ENCODE results near the gene SPTLC1. TPM values are rescaled to one million over a fixed set of nuclear protein-coding genes. Genes with fewer than 3 reads are reported as not detected.

Gene SPTLC1
- total and polyA plus RNA-seq, 11 donors: 10.6 to 41.0 (median 22.1) TPM

DNA sequence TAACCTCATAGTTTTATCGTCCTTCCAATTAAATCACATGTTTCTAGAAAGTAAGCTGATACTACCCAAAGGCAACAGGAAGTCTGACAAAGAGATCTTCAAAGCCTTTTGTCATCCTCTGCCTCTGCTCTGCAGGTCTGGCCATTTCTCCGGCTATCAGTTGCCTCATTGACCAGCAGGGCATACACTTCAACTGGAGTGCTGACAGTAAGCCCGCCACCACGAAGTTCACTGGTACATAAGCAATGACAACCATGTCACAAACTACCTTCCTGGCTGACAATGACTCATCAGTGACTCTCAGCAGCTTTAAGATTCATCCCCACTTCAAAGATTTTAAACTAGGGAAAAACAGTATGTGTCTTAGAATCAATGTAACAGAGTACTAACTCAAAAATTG, 20.6 kb downstream of the SPTLC1 start:
- DNase-seq (no peak), ATAC-seq (no peak)
- no peak overlapping the region for H3K4me3 ChIP-seq
- WGBS, 4 donors: 68 to 76% (median 70%) methylated on average over 4 of the region's 4 CpGs
- peaks cover 0 to 14% (median 0%) of the 10 kb centered on the region in 12 donors for H3K4me1 ChIP-seq
- H3K36me3 ChIP-seq: peaks cover 0 to 18% (median 0%) of the 10 kb centered on the region in 9 donors
- intact Hi-C loops (cut with DNase I): no loop called here
- no peak overlapping the region for H3K27ac ChIP-seq
- TF ChIP-seq, protein P1, sequence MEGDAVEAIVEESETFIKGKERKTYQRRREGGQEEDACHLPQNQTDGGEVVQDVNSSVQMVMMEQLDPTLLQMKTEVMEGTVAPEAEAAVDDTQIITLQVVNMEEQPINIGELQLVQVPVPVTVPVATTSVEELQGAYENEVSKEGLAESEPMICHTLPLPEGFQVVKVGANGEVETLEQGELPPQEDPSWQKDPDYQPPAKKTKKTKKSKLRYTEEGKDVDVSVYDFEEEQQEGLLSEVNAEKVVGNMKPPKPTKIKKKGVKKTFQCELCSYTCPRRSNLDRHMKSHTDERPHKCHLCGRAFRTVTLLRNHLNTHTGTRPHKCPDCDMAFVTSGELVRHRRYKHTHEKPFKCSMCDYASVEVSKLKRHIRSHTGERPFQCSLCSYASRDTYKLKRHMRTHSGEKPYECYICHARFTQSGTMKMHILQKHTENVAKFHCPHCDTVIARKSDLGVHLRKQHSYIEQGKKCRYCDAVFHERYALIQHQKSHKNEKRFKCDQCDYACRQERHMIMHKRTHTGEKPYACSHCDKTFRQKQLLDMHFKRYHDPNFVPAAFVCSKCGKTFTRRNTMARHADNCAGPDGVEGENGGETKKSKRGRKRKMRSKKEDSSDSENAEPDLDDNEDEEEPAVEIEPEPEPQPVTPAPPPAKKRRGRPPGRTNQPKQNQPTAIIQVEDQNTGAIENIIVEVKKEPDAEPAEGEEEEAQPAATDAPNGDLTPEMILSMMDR (IDR thresholded peaks at IDR 0.05): no peak
- TF ChIP-seq POLR2A (IDR thresholded peaks at IDR 0.05): no peak
- H3K27me3 ChIP-seq: no peaks in the 10 kb centered on the region
- H3K9me3 ChIP-seq: no peaks in the 10 kb centered on the region

DNA sequence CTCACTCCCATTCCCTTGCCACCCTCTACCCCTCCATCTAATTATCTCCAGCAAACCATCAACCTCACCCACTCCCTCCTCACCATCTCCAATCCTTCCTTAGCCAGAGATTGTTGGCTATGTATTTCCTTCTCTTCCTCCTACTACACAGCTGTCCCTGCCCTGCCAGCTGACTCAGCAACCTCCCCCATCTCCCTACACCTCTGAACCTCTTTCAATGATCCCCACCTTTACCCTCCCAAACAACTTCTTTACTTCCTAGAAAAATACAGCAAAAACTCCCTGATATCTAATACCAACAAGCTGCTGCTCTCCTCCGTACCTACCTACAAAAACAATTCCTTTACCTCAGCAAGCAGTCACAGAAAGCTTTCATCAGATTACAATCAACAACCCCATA, 37.3 kb downstream of the SPTLC1 start:
- H3K4me3 ChIP-seq: no peak overlapping the region
- DNase-seq (no peak), ATAC-seq (no peak)
- H3K27me3 ChIP-seq: no peaks in the 10 kb centered on the region
- intact Hi-C loops (cut with DNase I): no loop called here
- TF ChIP-seq, protein P1 (IDR thresholded peaks at IDR 0.05): no peak
- no peak for TF ChIP-seq POLR2A (IDR thresholded peaks at IDR 0.05)
- H3K27ac ChIP-seq: no peak overlapping the region
- 94 to 100% (median 98%) methylated on average over 1 of the region's 1 CpG for WGBS, 4 donors
- no peaks in the 10 kb centered on the region for H3K4me1 ChIP-seq
- H3K9me3 ChIP-seq: no peaks in the 10 kb centered on the region
- peaks cover 0 to 68% (median 36%) of the 10 kb centered on the region in 9 donors for H3K36me3 ChIP-seq

DNA sequence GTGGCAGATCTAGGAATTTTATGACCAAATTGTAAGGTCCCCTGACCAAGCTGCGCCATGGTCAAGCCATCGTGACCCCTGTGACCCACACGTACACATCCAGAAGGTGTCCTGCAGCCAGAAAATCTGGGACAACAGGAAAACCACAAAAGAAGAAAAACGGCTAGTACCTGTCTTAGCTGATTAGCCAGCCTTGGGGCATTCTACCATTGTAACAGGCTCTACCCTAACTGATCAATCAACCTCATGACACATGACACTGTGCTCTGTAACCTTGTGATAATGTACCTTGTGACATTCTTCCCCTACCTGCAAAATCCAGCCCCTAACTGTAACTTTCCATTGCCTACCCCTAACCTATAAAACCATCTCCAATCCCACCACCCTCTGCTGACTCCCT, 43.6 kb downstream of the SPTLC1 start:
- ATAC-seq: no peak
- intact Hi-C loops (cut with DNase I): no loop called here
- Histone ChIP-seq H3K27me3 (no peaks in the 10 kb centered on the region), H3K36me3 (peaks cover 0 to 69% (median 44%) of the 10 kb centered on the region in 9 donors), H3K27ac (no peak overlapping the region), H3K4me1 (no peaks in the 10 kb centered on the region), H3K4me3 (no peak overlapping the region), H3K9me3 (no peaks in the 10 kb centered on the region)
- DNase-seq: no peak
- WGBS, 4 donors: 89 to 95% (median 93%) methylated on average over 4 of the region's 4 CpGs
- TF ChIP-seq POLR2A (IDR thresholded peaks at IDR 0.05): no peak
- TF ChIP-seq, protein P1 (IDR thresholded peaks at IDR 0.05): no peak

DNA sequence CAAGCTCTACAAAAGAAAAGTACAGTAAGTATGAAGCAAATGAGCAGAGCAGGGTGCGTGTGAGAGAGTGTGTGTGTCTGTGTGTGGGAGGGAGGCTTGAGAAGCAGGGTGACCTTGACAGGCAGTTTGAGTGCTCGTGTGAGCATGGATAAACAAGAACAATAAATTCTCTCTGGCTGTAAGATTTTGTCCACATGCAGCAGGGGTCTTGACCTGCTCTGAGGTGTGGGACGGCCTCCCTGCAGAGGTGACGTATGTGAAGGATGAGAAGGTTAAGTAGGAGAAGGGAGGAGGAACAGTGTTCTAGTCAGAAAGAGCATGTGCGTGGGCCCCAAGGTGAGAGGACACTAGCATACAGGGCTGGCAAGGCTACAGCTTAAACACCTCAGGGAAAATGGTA, 49.0 kb downstream of the SPTLC1 start:
- H3K36me3 ChIP-seq: peaks cover 0 to 82% (median 71%) of the 10 kb centered on the region in 9 donors
- H3K9me3 ChIP-seq: peaks cover 0 to 34% (median 12%) of the 10 kb centered on the region in 12 donors
- DNase-seq: no peak
- no peaks in the 10 kb centered on the region for H3K4me1 ChIP-seq
- TF ChIP-seq, protein P1 (IDR thresholded peaks at IDR 0.05): no peak
- TF ChIP-seq POLR2A (IDR thresholded peaks at IDR 0.05): no peak
- H3K27ac ChIP-seq: no peak overlapping the region
- H3K4me3 ChIP-seq: no peak overlapping the region
- intact Hi-C loops (cut with DNase I): no loop called here
- no peaks in the 10 kb centered on the region for H3K27me3 ChIP-seq
- no peak for ATAC-seq
- 87 to 91% (median 89%) methylated on average over 5 of the region's 5 CpGs for WGBS, 4 donors
